Measurements from ENCODE around the gene FRMD5.
A peak's percentile ranks its signal among the peaks of the same experiment; 100 is the strongest.
"Not testable (repeated sequence)": the region's sequence is repeated elsewhere in the genome, so short reads cannot be mapped to it uniquely, and the experiment has no call there.

Gene FRMD5

DNA sequence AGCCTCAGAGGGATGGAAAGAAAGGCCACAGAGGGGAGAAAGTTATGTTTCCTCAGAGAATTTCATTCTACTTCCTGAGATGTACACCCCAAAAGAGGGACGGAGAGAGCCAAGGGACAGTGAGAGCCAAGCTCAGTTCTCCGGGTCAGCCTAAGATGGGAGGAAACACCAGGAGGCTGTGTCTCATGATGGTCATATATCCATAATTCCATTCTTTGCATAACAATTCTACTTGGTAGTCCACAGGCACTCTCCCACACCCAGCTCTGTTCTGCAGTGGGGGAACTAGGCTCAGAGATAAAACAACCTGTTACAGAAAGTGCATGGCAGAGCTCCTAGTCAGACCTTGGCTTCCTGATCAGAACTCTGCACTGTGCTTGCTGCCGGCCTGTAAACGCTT is 313.8 kb downstream of the FRMD5 start:
- no peak for DNase-seq

DNA sequence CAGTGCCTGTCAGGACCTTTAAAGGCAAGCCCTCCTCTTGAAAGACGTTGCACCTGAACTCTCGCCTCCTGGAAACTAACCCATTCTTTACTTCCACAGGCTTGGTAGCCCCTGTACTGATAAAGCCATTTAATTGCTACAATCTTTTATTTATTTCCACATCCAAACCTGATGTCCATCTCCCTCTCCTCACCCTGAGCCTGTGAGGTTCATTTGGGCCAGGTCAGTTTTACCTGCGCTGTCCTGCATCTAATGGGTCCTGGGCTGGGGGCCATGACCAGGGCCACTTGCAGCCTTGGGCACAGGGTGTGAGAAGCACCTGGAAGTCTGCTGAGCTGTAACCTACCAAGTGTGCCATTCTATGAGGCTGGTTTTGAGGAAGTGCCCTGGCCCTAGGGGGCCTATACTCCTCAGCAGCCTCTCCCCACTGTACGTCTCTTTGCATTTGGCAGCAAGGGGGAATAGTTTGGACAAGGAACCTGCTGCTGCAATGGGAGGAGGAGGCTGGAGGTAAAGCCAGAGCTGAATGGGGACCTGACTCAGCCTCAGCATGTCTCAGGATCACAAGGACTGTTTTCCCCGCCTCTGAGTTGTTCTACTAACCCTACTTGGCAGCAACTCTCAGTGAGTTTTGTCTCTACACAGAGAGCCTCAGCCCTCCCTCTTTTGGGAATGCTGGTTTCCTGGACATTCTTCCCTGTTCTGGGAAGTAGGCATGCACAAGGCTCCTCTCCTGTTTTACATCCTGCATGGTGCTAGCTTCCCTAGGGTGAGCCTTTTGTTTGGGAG is 314.5 kb downstream of the FRMD5 start:
- DNase-seq: no peak

DNA sequence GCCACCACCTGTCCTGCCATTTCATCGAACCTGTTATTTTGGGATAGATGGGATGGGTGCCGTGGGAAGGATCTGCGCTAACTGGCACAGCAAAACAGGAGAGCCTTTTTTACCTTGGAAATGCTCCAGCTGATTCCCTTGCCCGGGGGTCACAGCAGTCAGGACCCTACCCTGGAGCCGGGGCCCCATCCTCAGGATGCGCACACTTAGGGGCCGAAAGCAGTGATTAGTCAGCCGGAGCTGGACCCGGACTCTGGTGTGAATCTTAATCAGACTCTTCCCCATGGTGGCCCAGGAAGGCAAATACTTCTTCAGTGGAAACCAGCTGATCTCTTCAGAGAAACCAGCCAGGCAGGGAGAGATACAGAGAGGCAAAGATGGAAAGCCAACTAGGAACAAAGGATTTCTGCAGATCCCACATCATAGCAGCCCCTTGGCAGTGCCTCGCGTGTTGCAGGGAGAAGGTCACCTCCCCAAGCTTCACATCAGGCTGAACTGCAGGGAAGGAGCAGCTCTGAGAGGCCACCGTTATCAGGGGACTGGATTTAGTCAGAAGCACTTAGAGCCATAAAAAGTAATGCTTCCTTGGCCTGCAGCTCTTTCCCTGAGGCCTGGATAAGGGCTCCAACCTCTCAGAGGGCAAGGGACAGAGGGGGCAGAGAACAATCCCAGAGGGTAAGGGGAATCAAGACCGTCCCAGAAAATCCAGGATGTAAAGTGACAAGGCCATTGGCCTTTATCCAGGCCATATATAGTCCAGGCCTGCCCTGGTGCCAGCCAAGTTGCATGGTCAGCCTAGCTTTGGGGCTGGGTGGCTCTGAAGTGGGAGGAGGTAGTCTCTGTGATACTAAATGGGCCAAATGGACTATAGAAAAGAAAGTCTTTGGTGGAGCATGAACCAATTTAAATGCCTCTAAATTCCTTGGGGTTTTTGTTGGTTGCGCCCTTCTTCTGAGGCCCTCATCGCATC is 315.4 kb downstream of the FRMD5 start:
- DNase-seq: no peak

DNA sequence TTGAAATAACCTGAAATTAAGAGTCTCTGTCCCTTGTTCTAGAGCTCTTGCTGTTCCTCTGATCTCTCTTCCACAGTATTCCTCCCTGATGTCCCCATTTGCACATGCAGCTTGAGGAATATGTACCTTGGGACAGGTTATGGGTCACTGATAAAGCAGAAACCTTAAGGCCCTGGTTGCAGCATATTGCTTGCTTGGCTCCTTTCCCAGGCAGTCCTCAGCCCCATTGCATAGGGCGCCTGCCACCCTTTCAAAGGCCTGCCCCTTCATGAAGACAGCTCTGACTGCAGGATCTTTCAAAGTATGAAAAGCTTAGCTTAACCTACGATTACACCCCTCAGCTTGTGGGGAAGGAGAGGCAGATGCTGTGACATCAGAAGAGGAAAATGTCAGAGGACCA is 316.6 kb downstream of the FRMD5 start:
- DNase-seq: no peak

DNA sequence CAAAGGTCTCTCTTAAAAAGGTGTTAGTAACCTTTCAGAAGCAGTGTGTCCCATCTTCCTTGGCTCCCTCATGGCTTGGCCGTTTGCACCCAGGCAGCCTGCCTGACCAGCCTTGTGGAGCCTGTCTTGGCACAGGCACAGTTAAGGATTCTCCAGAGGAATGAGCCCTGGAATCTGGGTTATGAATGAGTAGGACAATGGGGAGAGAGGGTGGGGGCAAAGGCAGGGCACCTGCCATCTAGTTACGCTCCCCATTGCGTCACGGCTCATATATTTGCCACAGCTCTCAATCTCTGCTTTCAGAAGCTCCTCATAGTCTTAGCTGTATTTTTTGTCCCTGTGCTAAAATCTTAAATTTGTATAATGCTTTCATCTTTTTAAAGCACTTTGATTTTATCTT is 317.7 kb downstream of the FRMD5 start:
- no peak for DNase-seq

DNA sequence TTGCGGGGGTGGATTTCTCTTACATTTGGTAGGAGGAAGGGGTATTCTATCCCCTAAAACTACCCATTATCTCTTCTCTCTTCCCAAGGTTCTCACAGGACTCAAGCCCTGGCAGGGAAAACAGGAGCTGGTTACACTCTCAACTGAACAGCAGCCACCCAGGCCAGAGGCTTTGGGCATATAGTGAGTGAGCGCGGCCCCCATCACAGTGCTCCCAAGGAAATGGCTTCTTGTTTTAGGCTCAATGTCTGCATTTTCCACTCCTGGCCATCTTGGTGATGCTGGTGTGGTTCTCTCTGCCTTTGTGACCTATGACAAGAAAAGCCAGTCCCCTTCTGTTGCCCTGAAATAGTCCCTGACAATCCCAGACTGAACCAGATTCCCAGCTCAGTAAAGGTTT is 318.2 kb downstream of the FRMD5 start:
- no peak for DNase-seq

DNA sequence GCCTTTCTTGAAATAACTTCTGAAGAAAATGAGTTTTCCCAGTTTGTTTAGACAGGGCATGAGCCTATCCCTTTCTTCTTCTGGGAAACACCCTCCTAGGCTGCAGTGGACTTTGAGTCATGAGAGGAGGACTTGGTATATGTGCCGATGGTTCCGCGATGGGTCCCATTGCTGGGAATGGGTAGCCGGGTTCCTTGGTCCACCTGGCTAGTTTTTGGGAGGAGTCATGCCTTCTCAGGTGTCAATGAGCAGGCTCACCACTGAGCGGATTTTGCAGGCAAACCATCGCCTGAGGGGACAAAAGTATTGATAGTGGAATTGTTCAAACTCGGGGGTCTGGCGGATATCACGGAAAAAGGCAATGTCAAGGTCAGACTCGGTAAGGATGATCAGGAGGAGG is 321.4 kb downstream of the FRMD5 start:
- no peak for DNase-seq

DNA sequence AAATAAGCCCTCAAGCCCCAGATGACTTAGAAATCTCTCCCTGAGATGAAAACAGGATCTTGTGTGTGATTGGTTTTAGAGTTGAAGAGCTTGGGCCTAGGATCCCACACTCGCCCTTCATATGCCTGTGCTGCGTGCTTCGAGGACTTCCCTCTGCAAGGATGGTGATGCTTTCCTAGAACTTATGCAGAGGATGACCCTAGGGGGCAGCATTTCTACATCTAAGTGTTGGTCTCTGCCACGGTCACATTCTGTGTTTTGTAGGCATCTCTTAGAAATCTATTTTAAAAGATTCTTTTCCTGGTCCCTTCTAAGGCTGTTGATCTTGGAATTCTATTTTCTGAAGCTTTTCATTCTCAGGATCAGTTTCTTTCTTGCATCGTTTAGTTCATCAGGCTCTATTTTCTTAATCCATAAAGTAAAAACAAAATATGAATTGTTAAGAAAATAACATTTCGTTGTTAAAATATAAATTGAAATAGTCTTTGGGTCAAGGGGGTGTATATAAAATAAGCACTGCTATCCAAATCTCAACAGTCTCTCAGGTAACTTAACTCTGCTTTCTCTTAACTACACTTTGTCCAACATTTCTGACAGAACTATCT is 322.6 kb downstream of the FRMD5 start:
- DNase-seq: peak; percentile 5 to 40

DNA sequence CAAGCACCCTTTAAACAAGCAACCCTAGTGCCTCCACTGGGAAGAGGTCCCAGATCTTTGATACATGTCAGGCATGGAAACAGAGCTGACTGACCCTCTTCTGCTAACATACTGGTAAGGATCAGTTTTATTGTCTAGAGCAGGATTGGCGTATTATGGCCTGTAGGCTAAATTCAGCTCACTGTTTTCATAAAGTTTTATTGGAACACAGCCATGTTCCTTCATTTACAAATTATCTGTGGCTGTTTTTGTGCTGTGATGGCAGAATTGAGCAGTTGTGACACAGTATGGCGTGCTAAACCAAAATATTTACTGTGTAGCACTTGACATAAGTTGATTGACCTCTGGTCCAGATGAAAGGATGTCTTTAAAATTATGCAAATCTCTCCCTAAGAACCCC is 323.2 kb downstream of the FRMD5 start:
- DNase-seq: no peak

DNA sequence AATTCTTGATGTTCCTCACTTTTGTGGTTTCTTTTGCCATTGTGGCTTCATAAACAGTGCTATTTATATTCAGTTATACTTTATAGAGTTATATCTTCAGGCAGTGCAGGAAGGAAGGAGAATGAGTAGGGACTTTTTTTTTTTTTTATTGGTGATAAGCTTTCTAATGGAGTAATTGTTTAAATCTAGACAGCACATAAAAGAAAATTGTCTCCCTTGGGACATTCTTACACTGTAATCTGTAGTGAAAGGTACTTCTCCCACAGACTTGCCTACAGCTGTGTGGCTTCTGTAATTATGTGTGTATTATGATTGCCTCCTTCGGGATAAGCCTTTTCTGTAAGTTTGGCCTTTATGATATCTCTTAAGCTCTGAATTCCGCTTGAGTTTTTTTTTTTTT is 326.7 kb downstream of the FRMD5 start:
- no peak for DNase-seq

DNA sequence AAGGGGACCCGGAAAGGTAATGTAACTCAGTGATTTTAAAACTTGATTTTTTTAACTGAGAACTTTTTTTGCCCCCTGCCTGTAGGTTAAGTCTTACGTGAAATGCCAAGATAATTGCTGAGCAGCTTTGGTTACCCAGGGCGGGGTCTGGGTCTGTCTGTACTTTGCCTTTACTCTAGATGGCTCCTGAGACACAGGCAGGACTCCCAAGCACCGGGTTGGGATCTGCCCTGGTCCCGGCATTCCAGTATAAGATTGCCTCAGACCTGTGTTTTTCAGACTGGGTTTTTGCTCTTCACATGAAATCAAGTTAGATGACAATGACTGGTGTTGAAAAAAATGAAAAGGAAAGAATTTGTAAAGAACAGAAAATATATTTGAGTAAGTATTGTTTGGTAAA is 328.0 kb downstream of the FRMD5 start:
- DNase-seq: no peak

DNA sequence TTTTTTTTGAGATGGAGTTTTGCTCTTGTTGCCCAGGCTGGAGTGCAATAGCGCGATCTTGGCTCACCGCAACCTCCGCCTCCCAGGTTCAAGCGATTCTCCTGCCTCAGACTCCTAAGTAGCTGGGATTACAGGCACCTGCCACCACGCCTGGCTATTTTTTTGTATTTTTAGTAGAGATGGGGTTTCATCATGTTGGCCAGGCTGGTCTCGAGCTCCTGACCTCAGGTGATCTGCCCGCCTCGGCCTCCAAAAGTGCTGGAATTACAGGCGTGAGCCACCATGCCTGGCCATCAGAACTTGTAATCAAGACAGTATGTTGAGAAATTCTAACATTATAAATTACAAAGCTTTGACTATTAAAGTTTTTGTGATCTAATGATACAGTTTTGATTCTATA is 328.4 kb downstream of the FRMD5 start:
- DNase-seq: not testable (repeated sequence)

DNA sequence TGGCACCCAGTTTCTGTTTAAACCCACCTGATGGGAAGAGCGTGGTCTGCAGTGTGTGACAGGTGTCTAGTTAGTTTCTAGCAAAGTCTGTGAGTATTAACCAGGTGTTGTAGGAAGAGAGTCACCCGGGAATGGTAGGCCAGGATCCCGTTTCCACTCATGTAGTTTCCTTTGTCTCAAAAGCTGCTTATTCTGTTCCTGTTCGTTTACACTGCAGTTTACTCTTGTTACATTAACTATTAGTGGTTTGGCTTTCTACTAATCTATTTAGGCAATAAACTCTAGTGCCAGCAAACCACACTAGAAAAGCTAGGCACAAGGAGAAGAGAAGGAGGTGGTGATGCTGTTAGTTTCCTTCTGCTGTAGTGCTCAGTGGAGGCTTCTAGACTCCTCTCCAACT is 335.5 kb downstream of the FRMD5 start:
- no peak for DNase-seq

DNA sequence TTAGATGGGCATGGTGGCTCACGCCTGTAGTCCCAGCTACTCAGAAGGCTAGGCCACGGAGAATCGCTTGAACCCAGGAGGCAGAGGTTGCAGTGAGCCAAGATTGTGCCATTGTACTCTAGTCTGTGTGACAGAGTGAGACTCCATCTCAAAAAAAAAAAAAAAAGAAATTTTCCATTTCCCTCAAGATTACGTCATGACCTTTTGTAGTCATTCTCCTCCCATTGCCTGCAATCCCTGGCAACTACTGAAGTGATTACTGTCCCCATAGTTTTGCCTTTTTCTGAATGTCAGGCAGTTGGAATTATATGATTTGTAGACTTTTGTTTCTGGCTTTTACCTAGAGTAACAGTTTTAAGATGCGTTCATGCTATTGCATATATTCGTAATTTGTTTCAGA is 340.3 kb downstream of the FRMD5 start:
- DNase-seq: no peak

DNA sequence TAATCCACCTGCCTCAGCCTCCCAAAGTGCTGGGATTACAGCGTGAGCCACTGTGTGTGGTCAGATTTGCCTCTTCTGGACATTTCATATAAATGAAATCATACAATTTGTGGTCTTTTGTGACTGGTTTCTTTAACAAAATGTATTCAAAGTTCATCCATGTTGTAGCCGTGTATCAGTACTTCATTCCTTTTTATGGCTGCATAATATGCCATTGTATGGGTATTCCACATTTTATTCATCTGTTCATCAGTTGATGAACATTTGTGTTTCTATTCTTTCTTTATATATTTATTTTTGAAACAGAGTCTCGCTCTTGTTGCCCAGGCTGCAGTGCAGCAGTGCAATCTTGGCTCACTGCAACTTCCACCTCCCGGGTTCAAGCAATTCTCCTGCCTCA is 342.5 kb downstream of the FRMD5 start:
- DNase-seq: no peak

DNA sequence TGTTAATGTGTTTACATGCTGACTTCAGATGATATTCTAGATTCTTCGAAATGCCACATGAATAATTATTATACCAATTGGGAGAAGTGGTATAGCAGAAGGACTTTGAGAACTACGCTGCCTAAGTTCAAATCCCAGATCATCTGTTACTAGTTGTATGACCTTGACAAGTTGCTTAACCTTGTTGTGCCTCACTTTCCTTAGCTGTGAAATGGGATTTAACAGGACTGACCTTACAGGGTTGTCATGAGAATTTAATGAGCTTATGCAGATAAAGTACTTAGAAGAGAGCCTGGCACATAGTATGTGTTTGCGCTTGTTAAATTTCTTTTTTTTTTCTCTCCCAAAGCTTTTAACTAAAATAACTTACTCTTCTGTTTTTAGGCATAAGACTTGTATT is 343.8 kb downstream of the FRMD5 start:
- DNase-seq: no peak

DNA sequence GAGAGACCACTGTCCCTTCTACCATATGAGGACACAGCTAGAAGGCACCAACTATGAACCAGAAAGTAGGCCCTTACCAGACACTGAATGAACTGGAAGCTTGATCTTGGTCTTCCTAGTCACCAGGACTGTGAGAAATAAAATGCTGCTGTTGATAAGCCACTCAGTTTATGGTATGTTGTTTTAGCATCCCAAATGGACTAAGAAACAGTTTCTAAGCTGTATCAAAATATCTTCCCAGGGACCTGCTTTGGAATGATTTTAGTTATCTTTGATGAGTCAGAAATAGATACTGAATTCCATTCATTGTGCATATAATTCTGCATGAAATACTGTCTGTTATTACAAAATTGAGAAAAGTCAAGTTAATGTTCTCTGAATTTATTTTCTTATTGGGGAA is 349.6 kb downstream of the FRMD5 start:
- no peak for DNase-seq

DNA sequence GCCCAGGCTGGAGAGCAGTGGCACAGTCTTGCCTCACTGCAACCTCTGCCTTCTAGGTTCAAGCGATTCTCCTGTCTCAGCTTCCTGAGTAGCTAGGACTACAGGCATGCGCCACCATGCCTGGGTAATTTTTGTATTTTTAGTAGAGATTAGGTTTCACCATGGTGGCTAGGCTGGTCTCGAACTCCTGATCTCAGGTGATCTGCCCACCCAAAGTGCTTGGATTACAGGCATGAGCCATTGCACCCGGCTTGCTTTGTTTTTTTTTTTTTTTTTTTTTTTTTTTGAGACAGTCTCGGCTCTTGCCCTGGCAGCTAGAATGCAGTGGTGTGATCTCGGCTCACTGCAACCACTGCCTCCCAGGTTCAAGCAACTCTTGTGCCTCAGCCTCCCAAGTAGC is 362.6 kb downstream of the FRMD5 start:
- not testable (repeated sequence) for DNase-seq

DNA sequence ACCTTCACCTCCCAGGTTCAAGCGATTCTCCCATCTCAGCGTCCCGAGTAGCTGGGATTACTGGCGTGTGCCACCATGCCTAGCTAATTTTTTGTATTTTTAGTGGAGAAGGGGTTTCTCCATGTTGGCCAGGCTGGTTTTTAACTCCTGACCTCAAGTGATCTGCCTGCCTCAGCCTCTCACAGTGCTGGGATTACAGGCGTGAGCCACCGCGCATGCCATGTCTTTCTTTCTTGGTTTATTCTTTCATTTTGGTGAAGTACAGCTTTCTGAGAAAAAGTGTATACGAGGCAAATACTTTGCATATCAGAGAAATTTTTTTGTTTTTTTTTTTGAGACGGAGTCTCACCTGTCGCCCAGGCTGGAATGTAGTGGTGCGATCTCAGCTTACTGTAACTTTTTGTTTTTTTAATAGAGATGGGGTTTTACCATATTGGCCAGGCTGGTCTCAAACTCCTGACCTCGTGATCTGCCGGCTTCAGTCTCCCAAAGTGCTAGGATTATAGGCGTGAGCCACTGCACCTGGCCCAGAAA is 363.5 kb downstream of the FRMD5 start:
- not testable (repeated sequence) for DNase-seq

DNA sequence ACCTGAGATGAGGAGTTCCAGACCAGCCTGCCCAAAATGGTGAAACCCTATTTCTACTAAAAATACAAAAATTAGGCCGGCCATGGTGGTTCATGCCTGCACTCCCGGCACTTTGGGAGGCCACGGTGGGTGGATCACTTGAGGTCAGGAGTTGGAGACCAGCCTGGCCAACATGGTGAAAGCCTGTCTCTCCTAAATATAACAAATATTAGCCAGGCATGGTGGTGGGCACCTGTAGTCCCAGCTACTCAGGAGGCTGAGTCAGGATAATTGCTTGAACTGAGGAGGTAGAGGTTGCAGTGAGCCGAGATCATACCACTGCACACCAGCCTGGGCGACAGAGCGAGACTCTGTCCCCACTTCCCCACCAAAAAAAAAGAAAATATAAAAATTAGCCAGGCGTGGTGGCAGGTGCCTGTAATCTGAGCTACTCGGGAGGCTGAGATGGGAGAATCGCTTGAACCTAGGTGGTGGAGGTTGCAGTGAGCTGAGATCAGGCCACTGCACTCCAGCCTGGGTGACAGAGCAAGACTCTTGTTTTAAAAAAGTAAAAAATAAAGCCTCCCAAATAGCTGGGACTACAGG is 364.3 kb downstream of the FRMD5 start:
- DNase-seq: not testable (repeated sequence)

DNA sequence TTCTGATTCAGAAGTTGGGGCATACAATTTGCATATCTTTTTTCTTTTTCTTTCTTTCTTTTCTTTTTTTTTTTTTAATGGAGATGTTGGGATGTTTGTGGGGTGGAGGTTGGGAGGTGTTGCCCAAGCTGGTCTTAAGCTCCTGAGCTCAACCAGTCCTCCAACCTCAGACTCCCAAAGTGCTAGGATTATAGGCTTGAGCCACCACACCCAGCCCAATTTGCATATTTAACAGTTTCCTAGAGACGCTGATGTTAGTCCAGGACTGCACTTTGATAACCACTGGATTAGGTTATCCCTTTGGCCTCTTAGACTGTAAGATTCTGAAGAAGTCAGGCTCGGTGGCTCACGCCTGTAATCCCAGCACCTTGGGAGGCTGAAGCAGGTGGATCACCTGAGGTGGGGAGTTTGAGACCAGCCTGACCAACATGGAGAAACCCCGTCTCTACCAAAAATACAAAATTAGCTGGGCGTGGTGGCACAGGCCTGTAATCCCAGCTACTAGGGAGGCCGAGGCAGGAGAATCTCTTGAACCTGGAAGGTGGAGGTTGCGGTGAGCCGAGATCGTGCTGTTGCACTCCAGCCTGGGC is 365.0 kb downstream of the FRMD5 start:
- not testable (repeated sequence) for DNase-seq

DNA sequence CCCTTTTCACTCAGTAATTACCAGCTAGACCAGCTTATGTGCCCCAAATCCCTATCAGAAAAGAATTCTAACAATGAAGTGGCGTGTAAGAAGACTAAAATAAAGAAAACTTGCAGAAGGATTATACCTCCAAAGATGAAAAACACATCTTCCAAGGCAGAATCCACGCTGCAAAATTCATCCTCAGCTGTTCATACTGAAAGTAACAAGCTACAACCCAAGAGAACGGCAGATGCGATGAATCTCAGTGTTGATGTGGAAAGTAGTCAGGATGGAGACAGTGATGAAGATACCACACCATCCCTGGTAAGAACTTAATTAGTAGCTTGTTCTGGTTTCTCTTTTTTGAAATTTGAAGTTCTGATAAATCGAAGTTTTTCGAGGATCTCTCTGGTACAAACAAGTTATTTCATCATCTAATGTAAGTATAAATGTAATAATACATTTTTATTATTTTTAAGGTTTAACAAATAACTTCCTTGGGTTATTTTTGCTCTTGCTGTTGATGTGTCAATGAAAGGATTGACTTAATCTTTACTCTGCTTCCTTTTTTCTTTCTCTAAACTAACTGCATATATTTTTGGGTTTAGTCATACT is 366.9 kb downstream of the FRMD5 start:
- DNase-seq: no peak
